Liver (tissue), 9 donors: ENCODE measurements around the gene RASA3. TPM values are rescaled to one million over a fixed set of nuclear protein-coding genes. Genes with fewer than 3 reads are reported as not detected.
"Not testable (repeated sequence)": the region's sequence is repeated elsewhere in the genome, so short reads cannot be mapped to it uniquely, and the experiment has no call there.

ENCODE experiments used
- DNase-seq: peaks from one replicate; pipeline ENCODE4 v3.0.0-alpha.2; 2017; ENCODE audit warnings: low spot score
- H3K27ac ChIP-seq, 2 donors: one replicate each; pipeline ENCODE4 v1.7.0; 2013; ENCODE audit warnings: inconsistent platforms in 2 of 2, low read length in 2 of 2, control low read depth in 1 of 2, low read depth in 1 of 2, mild to moderate bottlenecking in 1 of 2
- H3K27me3 ChIP-seq, 4 donors: one replicate each; pipeline versions ENCODE4 v1.6.1 to v1.7.0; 2013; ENCODE audit warnings: low read length in 3 of 4, inconsistent platforms in 1 of 4, mild to moderate bottlenecking in 1 of 4, moderate library complexity in 1 of 4; ENCODE audit not compliant: control insufficient read depth in 4 of 4, insufficient read depth in 4 of 4
- H3K36me3 ChIP-seq, 4 donors: one replicate each; pipeline versions ENCODE4 v1.6.1 to v1.7.0; 2013; ENCODE audit warnings: low read length in 3 of 4, mild to moderate bottlenecking in 3 of 4, low read depth in 1 of 4, moderate library complexity in 1 of 4; ENCODE audit not compliant: control insufficient read depth in 4 of 4, insufficient read depth in 3 of 4
- H3K4me1 ChIP-seq, 4 donors: one replicate each; pipeline versions ENCODE4 v1.6.1 to v1.7.0; 2013; ENCODE audit warnings: low read length in 3 of 4, mild to moderate bottlenecking in 3 of 4, moderate library complexity in 1 of 4; ENCODE audit not compliant: control insufficient read depth in 4 of 4, insufficient read depth in 4 of 4
- H3K4me3 ChIP-seq, 3 donors: one replicate each; pipeline versions ENCODE4 v1.6.1 to v1.7.0; 2013; ENCODE audit warnings: low read length in 3 of 3, control low read depth in 1 of 3, low read depth in 1 of 3, mild to moderate bottlenecking in 1 of 3
- H3K9ac ChIP-seq, 2 donors: one replicate each; pipeline ENCODE4 v1.7.0; 2013; ENCODE audit warnings: low read length in 2 of 2, mild to moderate bottlenecking in 2 of 2, moderate library complexity in 2 of 2, control low read depth in 1 of 2, low read depth in 1 of 2
- H3K9me3 ChIP-seq, 4 donors: one replicate each; pipeline versions ENCODE4 v1.6.1 to v1.7.0; 2013; ENCODE audit warnings: low read length in 3 of 4; ENCODE audit not compliant: control insufficient read depth in 4 of 4
- ATF3 ChIP-seq: IDR thresholded peaks from 2 replicates; pipeline ENCODE4 v1.6.1; 2016; ENCODE audit warnings: antibody characterized with exemption
- CTCF ChIP-seq: fragments of 150-350 bp; IDR thresholded peaks from 2 replicates; pipeline ENCODE4 v1.5.1; 2017; ENCODE audit warnings: improper control_type of control experiment, low read depth, low read length; ENCODE audit not compliant: missing input control
- FOXA1 ChIP-seq: IDR thresholded peaks from 2 replicates; pipeline ENCODE4 v1.6.1; 2016; ENCODE audit warnings: antibody characterized with exemption
- FOXA2 ChIP-seq: IDR thresholded peaks from 2 replicates; pipeline ENCODE4 v1.6.1; 2016; ENCODE audit warnings: antibody characterized with exemption
- GABPA ChIP-seq, 2 donors: IDR thresholded peaks in 1 of 2; conservative IDR thresholded peaks in 1 of 2; 2 replicates each; pipeline ENCODE4 v1.6.1; 2016; ENCODE audit warnings: antibody characterized with exemption in 2 of 2, mild to moderate bottlenecking in 1 of 2, moderate library complexity in 1 of 2
- HNF4A ChIP-seq, 2 donors: conservative IDR thresholded peaks; 2 replicates each; pipeline ENCODE4 v1.6.1; 2016; ENCODE audit warnings: antibody characterized with exemption in 2 of 2, mild to moderate bottlenecking in 2 of 2
- HNF4G ChIP-seq: IDR thresholded peaks from 2 replicates; pipeline ENCODE4 v1.6.1; 2016; ENCODE audit warnings: antibody characterized with exemption
- JUND ChIP-seq, 2 donors: IDR thresholded peaks; 2 replicates each; pipeline ENCODE4 v1.6.1; 2016; ENCODE audit warnings: antibody characterized with exemption in 2 of 2
- MAX ChIP-seq: IDR thresholded peaks from 2 replicates; pipeline ENCODE4 v1.6.1; 2016; ENCODE audit warnings: antibody characterized with exemption
- RAD21 ChIP-seq, 2 donors: IDR thresholded peaks; 2 replicates each; pipeline ENCODE4 v1.6.1; 2016; ENCODE audit warnings: antibody characterized with exemption in 2 of 2, mild to moderate bottlenecking in 2 of 2
- REST ChIP-seq: IDR thresholded peaks from 2 replicates; pipeline ENCODE4 v1.6.1; 2016; ENCODE audit warnings: antibody characterized with exemption, mild to moderate bottlenecking
- RXRA ChIP-seq, 2 donors: IDR thresholded peaks; 2 replicates each; pipeline ENCODE4 v1.6.1; 2017 to 2018; ENCODE audit warnings: antibody characterized with exemption in 2 of 2, mild to moderate bottlenecking in 1 of 2
- TAF1 ChIP-seq: conservative IDR thresholded peaks from 2 replicates; pipeline ENCODE4 v1.6.1; 2016; ENCODE audit warnings: antibody characterized with exemption, mild to moderate bottlenecking
- YY1 ChIP-seq: IDR thresholded peaks from 2 replicates; pipeline ENCODE4 v1.6.1; 2016; ENCODE audit warnings: antibody characterized with exemption, mild to moderate bottlenecking
- WGBS: extraction: QIAGEN DNeasy Blood & Tissue Kit; methylation state at CpG from one replicate; pipeline ENCODE4 v1.1.7; 2013; 5-methylcytosine and 5-hydroxymethylcytosine counted together
- polyA plus RNA-seq, 2 donors: library from polyadenylated mRNA; stranded (reverse) in 1 of 2; unstranded in 1 of 2; fragments of 200-250 nt in 1 of 2; fragments of >200 nt in 1 of 2; fragmentation: Nextera tagmentation in 1 of 2; extraction: Ambion mirVana in 1 of 2; gene quantifications; one replicate each; pipeline versions ENCODE4 v1.2.1 to v1.2.3, GENCODE V29; 2013 to 2015
- total RNA-seq, 2 donors: library from RNA; depleted of rRNA; stranded (reverse); fragments of >200 nt; gene quantifications; one replicate each; pipeline ENCODE4 v1.2.3, GENCODE V29; 2014
- donor health status: healthy.
- donor health status: healthy.
- donor health status: healthy.
- donor health status: healthy.
- donor health status: healthy.

The RASA3 gene
- total and polyA plus RNA-seq, 4 donors, result 0.64 to 5.9 (median 3.8) TPM

GRCh38 chr13:114076329-114077090, 55.9 kb downstream of the RASA3 start (continued):
- TF ChIP-seq REST (no peak), ATF3 (no peak)

GRCh38 chr13:114075811-114076210, 56.6 kb downstream of the RASA3 start:
- not testable (repeated sequence) for DNase-seq

GRCh38 chr13:114074671-114075315, 57.6 kb downstream of the RASA3 start:
- Histone ChIP-seq H3K27ac (no peak overlapping the region), H3K4me3 (no peak overlapping the region), H3K36me3 (no peaks in the 10 kb centered on the region), H3K4me1 (no peaks in the 10 kb centered on the region), H3K27me3 (no peaks in the 10 kb centered on the region), H3K9me3 (no peaks in the 10 kb centered on the region), H3K9ac (no peak overlapping the region)
- DNase-seq, result no peak
- TF ChIP-seq HNF4A (conservative IDR thresholded peaks at IDR 0.05) (no peak), RAD21 (IDR thresholded peaks at IDR 0.05) (no peak), FOXA2 (no peak), RXRA (IDR thresholded peaks at IDR 0.05) (no peak), HNF4G (no peak), JUND (IDR thresholded peaks at IDR 0.05) (no peak), TAF1 (no peak), REST (no peak), GABPA (IDR thresholded peaks at IDR 0.05 in 1 of 2, conservative IDR thresholded peaks at IDR 0.05 in 1 of 2) (no peak), ATF3 (no peak), CTCF (no peak), FOXA1 (no peak), YY1 (no peak), MAX (no peak)
- WGBS, result 91% methylated on average over 29 of the region's 29 CpGs

More at GRCh38 chr13:114075811-114076210, 56.6 kb downstream of the RASA3 start:
- H3K27ac ChIP-seq, H3K9me3 ChIP-seq, H3K9ac ChIP-seq, H3K4me3 ChIP-seq, H3K4me1 ChIP-seq, H3K27me3 ChIP-seq, H3K36me3 ChIP-seq: not testable (repeated sequence)
- 97% methylated on average over 45 of the region's 45 CpGs for WGBS
